GM23248 (cell line): ENCODE results near the gene WDR6. TPM values are rescaled to one million over a fixed set of nuclear protein-coding genes. Genes with fewer than 3 reads are reported as not detected.

Source experiments
- DNase-seq: peaks from one replicate; pipeline ENCODE4 v3.0.0-alpha.2; 2015
- H2AFZ ChIP-seq: fragments of 200-600 bp; sonication (generic); 2 replicates; pipeline ENCODE4 v1.6.1; 2016; ENCODE audit warnings: antibody characterized with exemption
- H3F3A ChIP-seq: fragments of 200-600 bp; sonication (generic); 2 replicates; pipeline ENCODE4 v1.6.1; 2016; ENCODE audit warnings: mild to moderate bottlenecking, antibody characterized with exemption, mixed run types; ENCODE audit not compliant: insufficient read depth
- H3K27ac ChIP-seq: fragments of 200-600 bp; sonication (generic); 2 replicates; pipeline ENCODE4 v1.5.1; 2016; ENCODE audit warnings: mild to moderate bottlenecking
- H3K27me3 ChIP-seq: fragments of 200-600 bp; sonication (generic); replicated peaks from 2 replicates; pipeline ENCODE4 v1.6.1; 2016; ENCODE audit warnings: mild to moderate bottlenecking; ENCODE audit not compliant: insufficient read depth
- H3K36me3 ChIP-seq: fragments of 200-600 bp; sonication (generic); 2 replicates; pipeline ENCODE4 v1.6.1; 2016; ENCODE audit warnings: low read depth, mild to moderate bottlenecking
- H3K4me1 ChIP-seq: fragments of 200-600 bp; sonication (generic); 2 replicates; pipeline ENCODE4 v1.6.1; 2016; ENCODE audit warnings: mild to moderate bottlenecking; ENCODE audit not compliant: insufficient read depth
- H3K4me2 ChIP-seq: fragments of 200-600 bp; sonication (generic); one replicate; pipeline ENCODE4 v1.6.1; 2016; ENCODE audit warnings: mild to moderate bottlenecking; ENCODE audit not compliant: unreplicated experiment
- H3K4me3 ChIP-seq: fragments of 200-600 bp; sonication (generic); 2 replicates; pipeline ENCODE4 v1.5.1; 2016; ENCODE audit warnings: mild to moderate bottlenecking
- H3K79me2 ChIP-seq: fragments of 200-600 bp; sonication (generic); 2 replicates; pipeline ENCODE4 v1.6.1; 2016; ENCODE audit warnings: mild to moderate bottlenecking; ENCODE audit not compliant: insufficient read depth
- H3K9ac ChIP-seq: fragments of 200-600 bp; sonication (generic); 2 replicates; pipeline ENCODE4 v1.6.1; 2016; ENCODE audit warnings: mild to moderate bottlenecking
- H3K9me2 ChIP-seq: fragments of 200-600 bp; sonication (generic); 2 replicates; pipeline ENCODE4 v1.6.1; 2016; ENCODE audit warnings: mixed run types, mild to moderate bottlenecking, moderate library complexity; ENCODE audit not compliant: insufficient read depth
- H3K9me3 ChIP-seq: fragments of 200-600 bp; sonication (generic); one replicate; pipeline ENCODE4 v1.6.1; 2017; ENCODE audit warnings: low read depth
- H4K20me1 ChIP-seq: fragments of 200-600 bp; sonication (generic); 2 replicates; pipeline ENCODE4 v1.6.0; 2016; ENCODE audit not compliant: insufficient read depth
- EZH2 ChIP-seq: fragments of 200-600 bp; sonication (generic); IDR thresholded peaks from 2 replicates; pipeline ENCODE4 v1.6.1; 2018; ENCODE audit warnings: antibody characterized with exemption, mild to moderate bottlenecking; ENCODE audit not compliant: insufficient read depth, poor library complexity, severe bottlenecking
- EZH2phosphoT487 ChIP-seq: fragments of 200-600 bp; sonication (generic); IDR thresholded peaks from 2 replicates; pipeline ENCODE4 v1.6.1; 2018; ENCODE audit warnings: antibody characterized with exemption, moderate library complexity, mild to moderate bottlenecking, low read depth; ENCODE audit not compliant: insufficient read depth
- WGBS, 2 experiments: methylation state at CpG; one replicate each; pipeline ENCODE4 v1.1.6; 2015 to 2017; ENCODE audit warnings: low lambda C conversion rate in 2 of 2, low coverage in 1 of 2; ENCODE audit errors: missing lambda C conversion rate in 2 of 2; 5-methylcytosine and 5-hydroxymethylcytosine counted together
- in situ Hi-C: fragments of 300-500 bp; cut with MboI; formaldehyde crosslinking; loops from 2 replicates; pipeline ENCODE4 v1.15.0; 2020
- polyA plus RNA-seq: library from polyadenylated mRNA; unstranded; fragments of >200 nt; fragmentation: Nextera tagmentation; extraction: Ambion mirVana; gene quantifications from 2 replicates; pipeline ENCODE4 v1.2.1, GENCODE V29; 2016
- total RNA-seq: library from RNA; depleted of rRNA; stranded (reverse); fragments of >200 nt; shearing (Covaris generic); gene quantifications from 2 replicates; pipeline ENCODE4 v1.2.3, GENCODE V29; 2014; rRNA removed

The WDR6 gene, protein sequence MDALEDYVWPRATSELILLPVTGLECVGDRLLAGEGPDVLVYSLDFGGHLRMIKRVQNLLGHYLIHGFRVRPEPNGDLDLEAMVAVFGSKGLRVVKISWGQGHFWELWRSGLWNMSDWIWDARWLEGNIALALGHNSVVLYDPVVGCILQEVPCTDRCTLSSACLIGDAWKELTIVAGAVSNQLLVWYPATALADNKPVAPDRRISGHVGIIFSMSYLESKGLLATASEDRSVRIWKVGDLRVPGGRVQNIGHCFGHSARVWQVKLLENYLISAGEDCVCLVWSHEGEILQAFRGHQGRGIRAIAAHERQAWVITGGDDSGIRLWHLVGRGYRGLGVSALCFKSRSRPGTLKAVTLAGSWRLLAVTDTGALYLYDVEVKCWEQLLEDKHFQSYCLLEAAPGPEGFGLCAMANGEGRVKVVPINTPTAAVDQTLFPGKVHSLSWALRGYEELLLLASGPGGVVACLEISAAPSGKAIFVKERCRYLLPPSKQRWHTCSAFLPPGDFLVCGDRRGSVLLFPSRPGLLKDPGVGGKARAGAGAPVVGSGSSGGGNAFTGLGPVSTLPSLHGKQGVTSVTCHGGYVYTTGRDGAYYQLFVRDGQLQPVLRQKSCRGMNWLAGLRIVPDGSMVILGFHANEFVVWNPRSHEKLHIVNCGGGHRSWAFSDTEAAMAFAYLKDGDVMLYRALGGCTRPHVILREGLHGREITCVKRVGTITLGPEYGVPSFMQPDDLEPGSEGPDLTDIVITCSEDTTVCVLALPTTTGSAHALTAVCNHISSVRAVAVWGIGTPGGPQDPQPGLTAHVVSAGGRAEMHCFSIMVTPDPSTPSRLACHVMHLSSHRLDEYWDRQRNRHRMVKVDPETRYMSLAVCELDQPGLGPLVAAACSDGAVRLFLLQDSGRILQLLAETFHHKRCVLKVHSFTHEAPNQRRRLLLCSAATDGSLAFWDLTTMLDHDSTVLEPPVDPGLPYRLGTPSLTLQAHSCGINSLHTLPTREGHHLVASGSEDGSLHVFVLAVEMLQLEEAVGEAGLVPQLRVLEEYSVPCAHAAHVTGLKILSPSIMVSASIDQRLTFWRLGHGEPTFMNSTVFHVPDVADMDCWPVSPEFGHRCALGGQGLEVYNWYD
- 56.1 and 60.8 TPM in 2 replicates for total RNA-seq
- polyA plus RNA-seq, result 50.3 and 51.3 TPM in 2 replicates

DNA sequence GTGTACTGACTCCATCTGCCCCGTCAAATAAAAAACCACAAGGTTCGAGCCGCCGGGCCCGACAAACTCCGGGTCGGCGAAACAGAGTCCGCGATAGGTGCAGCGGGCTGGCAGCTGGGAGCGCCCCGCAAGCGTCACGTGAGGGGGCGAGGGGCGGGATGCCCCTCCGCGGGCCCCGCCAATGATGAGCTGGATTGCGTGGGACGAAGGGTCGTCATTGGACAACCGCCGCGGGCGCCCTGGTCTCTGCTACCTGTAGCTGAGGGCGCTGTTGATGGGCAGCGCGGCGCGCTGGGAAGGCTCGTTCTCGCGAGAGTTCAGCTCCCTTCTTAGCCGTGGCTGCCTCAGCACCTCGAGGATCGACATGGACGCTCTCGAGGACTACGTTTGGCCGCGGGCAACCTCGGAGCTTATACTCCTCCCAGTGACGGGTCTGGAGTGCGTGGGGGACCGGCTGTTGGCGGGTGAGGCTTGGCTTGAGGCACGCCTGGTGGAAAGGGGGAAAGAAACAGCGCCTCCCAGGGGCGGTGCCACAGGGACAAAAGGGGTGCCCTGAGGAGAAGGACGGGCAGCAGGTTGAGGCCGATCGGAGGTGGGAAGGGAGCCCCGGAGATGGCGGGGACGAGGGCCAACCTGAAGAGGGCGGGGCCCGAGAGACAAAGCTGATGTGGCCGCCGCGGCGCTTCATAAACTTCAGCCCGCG is at the start of gene WDR6:
WDR6 (plus strand) TSS at position 324 of the 703 bp plus-strand sequence; CDS start at position 365, 41 bp downstream.
- H3K79me2 ChIP-seq, result peaks cover 58% of the 10 kb centered on the region
- TF ChIP-seq EZH2 (no peak), EZH2phosphoT487 (no peak)
- DNase-seq, result peak; percentile 97
- no peaks in the 10 kb centered on the region for H3K27me3 ChIP-seq
- H3F3A ChIP-seq, result peaks cover 5% of the 10 kb centered on the region; the same call in 1 of the 2 replicates
- H3K4me1 ChIP-seq, result 0 out of 2 replicates have a peak, but pooled peaks cover 11% of the 10 kb centered on the region
- peak within 1 kb of the TSS; percentile 94 for H3K27ac ChIP-seq
- in situ Hi-C loops, result no loop called here
- H2AFZ ChIP-seq, result peak within 1 kb of the TSS; percentile 82
- no peaks in the 10 kb centered on the region for H3K9me2 ChIP-seq
- H3K36me3 ChIP-seq, result no peaks in the 10 kb centered on the region
- WGBS, 2 experiments, result 0 to 1% methylated on average over 48 to 65 of the region's 65 CpGs
- H3K9ac ChIP-seq, result peak within 1 kb of the TSS; percentile 95
- peak within 1 kb of the TSS; percentile 85 for H3K4me2 ChIP-seq
- no peaks in the 10 kb centered on the region for H3K9me3 ChIP-seq
- H3K4me3 ChIP-seq, result peak within 1 kb of the TSS; percentile 80
- no peaks in the 10 kb centered on the region for H4K20me1 ChIP-seq

DNA sequence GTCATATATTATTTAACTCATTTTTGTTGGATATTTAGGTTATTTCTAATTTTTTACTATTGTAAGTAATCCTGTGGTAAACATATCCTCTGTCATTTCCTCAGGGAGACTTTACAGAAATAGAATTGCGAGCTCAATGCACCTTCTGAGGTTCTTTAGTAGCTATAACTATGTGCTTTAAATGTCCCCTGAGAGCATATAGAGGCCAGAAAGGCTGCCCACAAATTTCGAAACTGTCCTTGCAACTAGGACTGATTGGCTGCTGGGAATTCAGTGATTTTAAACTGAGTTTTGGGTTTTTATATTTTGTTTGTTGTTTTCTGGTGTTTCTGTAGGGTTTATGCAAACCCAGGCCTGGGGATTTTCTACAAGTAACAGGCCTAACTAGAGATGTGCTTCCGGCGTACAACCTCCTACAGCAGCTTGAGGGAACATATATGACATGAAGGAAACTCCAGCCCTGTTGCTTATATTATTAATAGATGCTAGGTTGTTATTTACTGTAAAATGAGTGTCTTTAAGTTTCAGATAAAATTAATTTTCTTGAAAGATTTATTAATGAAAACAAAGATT is 46.3 kb upstream of the WDR6 start:
- Histone ChIP-seq H3K36me3 (peaks cover 12% of the 10 kb centered on the region), H2AFZ (no peak overlapping the region), H3K27ac (no peak overlapping the region), H3K27me3 (no peaks in the 10 kb centered on the region), H3K9me2 (no peaks in the 10 kb centered on the region), H3K9ac (no peak overlapping the region), H3F3A (0 out of 2 replicates have a peak, but pooled peaks cover 2% of the 10 kb centered on the region), H3K9me3 (no peaks in the 10 kb centered on the region), H3K4me2 (no peak overlapping the region), H4K20me1 (no peaks in the 10 kb centered on the region; the same call in 1 of the 2 replicates), H3K4me1 (no peaks in the 10 kb centered on the region), H3K79me2 (peaks cover 62% of the 10 kb centered on the region), H3K4me3 (no peak overlapping the region)
- DNase-seq, result peak; percentile 18
- in situ Hi-C loops, result no loop called here
- 83 to 84% methylated on average over 4 of the region's 4 CpGs for WGBS, 2 experiments
- no peak for TF ChIP-seq EZH2
- TF ChIP-seq EZH2phosphoT487, result no peak

DNA sequence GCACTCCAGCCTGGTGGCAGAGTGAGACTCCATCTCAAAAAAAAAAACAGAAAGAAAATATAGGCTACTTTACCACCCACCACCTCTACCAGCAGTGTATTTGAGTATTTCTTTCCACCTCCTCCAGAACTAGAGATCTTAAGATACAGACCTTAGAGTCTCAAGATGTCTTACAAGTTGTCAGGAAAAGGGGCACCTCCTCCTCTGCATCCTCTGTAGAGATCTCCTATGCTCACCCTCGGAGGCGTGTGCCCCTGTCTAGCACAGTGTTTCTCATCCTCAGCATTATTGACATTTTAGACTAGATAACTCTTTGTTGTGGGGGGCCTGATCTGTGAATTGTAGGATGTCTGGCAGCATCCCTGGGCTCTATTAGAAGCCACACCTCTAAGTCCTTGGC is 44.9 kb upstream of the WDR6 start:
- no peak for DNase-seq
- peaks cover 53% of the 10 kb centered on the region for H3K79me2 ChIP-seq
- H3F3A ChIP-seq, result peaks cover 5% of the 10 kb centered on the region; the same call in 1 of the 2 replicates
- no peak overlapping the region for H3K4me2 ChIP-seq
- no peak overlapping the region for H3K4me3 ChIP-seq
- in situ Hi-C loops, result no loop called here
- peaks cover 16% of the 10 kb centered on the region for H3K36me3 ChIP-seq
- TF ChIP-seq EZH2phosphoT487 (no peak), EZH2 (no peak)
- no peaks in the 10 kb centered on the region for H3K9me3 ChIP-seq
- H2AFZ ChIP-seq, result no peak overlapping the region
- H3K27me3 ChIP-seq, result no peaks in the 10 kb centered on the region
- no peaks in the 10 kb centered on the region for H3K9me2 ChIP-seq
- H3K4me1 ChIP-seq, result no peaks in the 10 kb centered on the region
- no peak overlapping the region for H3K27ac ChIP-seq
- H4K20me1 ChIP-seq, result no peaks in the 10 kb centered on the region; the same call in 1 of the 2 replicates
- WGBS, 2 experiments, result 96 to 100% methylated on average over 2 of the region's 2 CpGs
- no peak overlapping the region for H3K9ac ChIP-seq
